SK-N-SH (cell line): ENCODE results near the gene COL17A1. TPM values are rescaled to one million over a fixed set of nuclear protein-coding genes. Genes with fewer than 3 reads are reported as not detected.

Experiments
- CTCF ChIA-PET: fragments of 300-600, 350-600 bp; formaldehyde crosslinking; extraction: SDS; loops from one replicate; lab custom pipeline; 2021; lab: Yijun Ruan, JAX
- POLR2A ChIA-PET: fragments of 350-600 bp; sonication (Branson Sonifier 250); formaldehyde crosslinking; extraction: SDS; loops from one replicate; lab custom pipeline; 2020; ENCODE audit warnings: antibody characterized with exemption, inconsistent platforms; lab: Yijun Ruan, JAX
- DNase-seq: peaks from one replicate; pipeline ENCODE4 v3.0.0; 2012
- H2AFZ ChIP-seq: fragments of 200-600 bp; sonication (generic); 2 replicates; pipeline ENCODE4 v1.8.1; 2016; ENCODE audit warnings: antibody characterized with exemption, mild to moderate bottlenecking, low read depth
- H3F3A ChIP-seq: fragments of 200-600 bp; sonication (generic); replicated peaks from 2 replicates; pipeline ENCODE3; 2016; ENCODE audit warnings: antibody characterized with exemption, mild to moderate bottlenecking; ENCODE audit not compliant: insufficient read depth
- H3K27ac ChIP-seq, 2 experiments: fragments of 200-500 bp in 1 of 2; fragments of 200-600 bp in 1 of 2; sonication (Bioruptor generic) in 1 of 2; sonication (generic), shearing (Covaris generic) in 1 of 2; 2 replicates each; pipeline versions ENCODE4 v1.5.1 to v1.6.1; 2014 to 2016; ENCODE audit warnings: low read depth in 2 of 2, inconsistent platforms in 1 of 2, low read length in 1 of 2, mild to moderate bottlenecking in 1 of 2, mixed read lengths in 1 of 2
- H3K27me3 ChIP-seq: fragments of 200-600 bp; sonication (generic), shearing (Covaris generic); 2 replicates; pipeline ENCODE4 v1.6.1; 2016; ENCODE audit warnings: mixed run types; ENCODE audit not compliant: insufficient read depth
- H3K36me3 ChIP-seq, 2 experiments: fragments of 200-500 bp in 1 of 2; fragments of 200-600 bp in 1 of 2; sonication (Bioruptor generic) in 1 of 2; sonication (generic) in 1 of 2; replicated peaks in 1 of 2; 2 replicates each; pipeline versions ENCODE3 to v1.5.1; 2014 to 2016; ENCODE audit warnings: low read length in 1 of 2, mild to moderate bottlenecking in 1 of 2; ENCODE audit not compliant: insufficient read depth in 2 of 2, control insufficient read depth in 1 of 2
- H3K4me1 ChIP-seq, 2 experiments: fragments of 200-500 bp in 1 of 2; fragments of 200-600 bp in 1 of 2; sonication (Bioruptor generic) in 1 of 2; sonication (generic), shearing (Covaris generic) in 1 of 2; 2 replicates each; pipeline versions ENCODE4 v1.5.1 to v1.6.1; 2014 to 2016; ENCODE audit warnings: low read depth in 1 of 2, low read length in 1 of 2, mixed run types in 1 of 2; ENCODE audit not compliant: insufficient read depth in 2 of 2, control insufficient read depth in 1 of 2
- H3K4me2 ChIP-seq: fragments of 200-600 bp; sonication (generic), shearing (Covaris generic); 2 replicates; pipeline ENCODE4 v1.6.1; 2017; ENCODE audit warnings: mixed run types
- H3K4me3 ChIP-seq, 2 experiments: fragments of 200-500 bp in 1 of 2; fragments of 200-600 bp in 1 of 2; sonication (Bioruptor generic) in 1 of 2; sonication (generic), shearing (Covaris generic) in 1 of 2; 2 replicates each; pipeline versions ENCODE4 v1.5.1 to v1.8.1; 2014 to 2016; ENCODE audit warnings: low read depth in 2 of 2, inconsistent platforms in 1 of 2, low read length in 1 of 2, mild to moderate bottlenecking in 1 of 2, mixed read lengths in 1 of 2, moderate library complexity in 1 of 2
- H3K79me2 ChIP-seq: fragments of 200-600 bp; sonication (generic); 2 replicates; pipeline ENCODE4 v1.8.1; 2017; ENCODE audit warnings: mild to moderate bottlenecking; ENCODE audit not compliant: insufficient read depth
- H3K9ac ChIP-seq: fragments of 200-600 bp; sonication (generic); 2 replicates; pipeline ENCODE4 v1.6.1; 2017; ENCODE audit warnings: mixed run types
- H3K9me2 ChIP-seq: fragments of 200-600 bp; sonication (generic); 2 replicates; pipeline ENCODE4 v1.6.1; 2017; ENCODE audit warnings: mixed run types
- H3K9me3 ChIP-seq: fragments of 200-600 bp; sonication (generic); 2 replicates; pipeline ENCODE4 v1.6.1; 2017; ENCODE audit warnings: mixed run types, mild to moderate bottlenecking, moderate library complexity
- H4K20me1 ChIP-seq: fragments of 200-600 bp; sonication (generic); 2 replicates; pipeline ENCODE4 v1.6.1; 2017; ENCODE audit warnings: mild to moderate bottlenecking, mixed run types; ENCODE audit not compliant: insufficient read depth
- CHD2 ChIP-seq: fragments of 150-350 bp; IDR thresholded peaks from 2 replicates; pipeline ENCODE4 v1.6.1; 2018; ENCODE audit warnings: low read length; ENCODE audit not compliant: partially characterized antibody
- EP300 ChIP-seq, 2 experiments: IDR thresholded peaks; 2 replicates each; pipeline versions ENCODE4 v1.4.0 to v1.6.1; 2012; ENCODE audit warnings: borderline replicate concordance in 1 of 2, low read depth in 1 of 2, low read length in 1 of 2
- EZH2phosphoT487 ChIP-seq: fragments of 200-600 bp; sonication (generic); IDR thresholded peaks from 2 replicates; pipeline ENCODE4 v1.6.1; 2017; ENCODE audit warnings: low read depth, mixed run types, mild to moderate bottlenecking, antibody characterized with exemption, moderate library complexity, borderline replicate concordance
- GABPA ChIP-seq: IDR thresholded peaks from 2 replicates; pipeline ENCODE4 v1.4.0; 2012; ENCODE audit warnings: low read depth, mild to moderate bottlenecking
- IRF3 ChIP-seq: fragments of 150-350 bp; IDR thresholded peaks from 2 replicates; pipeline ENCODE4 v1.6.1; 2016; ENCODE audit warnings: mild to moderate bottlenecking, low read depth, low read length
- JUND ChIP-seq: IDR thresholded peaks from 2 replicates; pipeline ENCODE4 v1.4.0; 2012
- MAX ChIP-seq: IDR thresholded peaks from 2 replicates; pipeline ENCODE4 v1.4.0; 2012; ENCODE audit warnings: low read depth
- MEF2A ChIP-seq: IDR thresholded peaks from 2 replicates; pipeline ENCODE4 v1.4.0; 2012; ENCODE audit warnings: low read depth, borderline replicate concordance
- NFIC ChIP-seq: IDR thresholded peaks from 2 replicates; pipeline ENCODE4 v1.4.0; 2012; ENCODE audit warnings: borderline replicate concordance
- POLR2AphosphoS5 ChIP-seq: IDR thresholded peaks from 2 replicates; pipeline ENCODE4 v1.6.1; 2012; ENCODE audit warnings: low read depth, low read length
- RCOR1 ChIP-seq: fragments of 150-350 bp; IDR thresholded peaks from 2 replicates; pipeline ENCODE4 v1.6.1; 2017; ENCODE audit warnings: antibody characterized with exemption, low read length
- TAF1 ChIP-seq: IDR thresholded peaks from 2 replicates; pipeline ENCODE4 v1.6.1; 2012; ENCODE audit warnings: low read depth, mild to moderate bottlenecking, low read length, moderate library complexity, borderline replicate concordance
- TCF12 ChIP-seq: IDR thresholded peaks from 2 replicates; pipeline ENCODE4 v1.4.0; 2012
- TEAD4 ChIP-seq: IDR thresholded peaks from 2 replicates; pipeline ENCODE4 v1.4.0; 2012; ENCODE audit warnings: mild to moderate bottlenecking, borderline replicate concordance; ENCODE audit not compliant: insufficient read depth
- YY1 ChIP-seq: IDR thresholded peaks from 2 replicates; pipeline ENCODE4 v1.4.0; 2012; ENCODE audit warnings: low read depth, mild to moderate bottlenecking
- polyA plus RNA-seq, 3 experiments: library from polyadenylated mRNA; depleted of rRNA; stranded (reverse); fragments of >200 nt; gene quantifications; 2 replicates each; pipeline ENCODE4 v1.2.3, GENCODE V29; 2012
- TF ChIP-seq, protein P1 (sequence below): fragments of 150-350 bp; IDR thresholded peaks from 2 replicates; pipeline ENCODE4 v1.6.1; 2017; ENCODE audit warnings: antibody characterized with exemption, low read length, low read depth, borderline replicate concordance
- TF ChIP-seq, protein P2 (sequence below): IDR thresholded peaks from 2 replicates; pipeline ENCODE4 v1.4.0; 2012; ENCODE audit warnings: low read depth, borderline replicate concordance
- TF ChIP-seq, protein P3 (sequence below): IDR thresholded peaks from 2 replicates; pipeline ENCODE4; 2012

Gene COL17A1
- polyA plus RNA-seq, 1 of the 3 experiments (the other 2 are of a cell fraction) = 0.12 TPM

DNA sequence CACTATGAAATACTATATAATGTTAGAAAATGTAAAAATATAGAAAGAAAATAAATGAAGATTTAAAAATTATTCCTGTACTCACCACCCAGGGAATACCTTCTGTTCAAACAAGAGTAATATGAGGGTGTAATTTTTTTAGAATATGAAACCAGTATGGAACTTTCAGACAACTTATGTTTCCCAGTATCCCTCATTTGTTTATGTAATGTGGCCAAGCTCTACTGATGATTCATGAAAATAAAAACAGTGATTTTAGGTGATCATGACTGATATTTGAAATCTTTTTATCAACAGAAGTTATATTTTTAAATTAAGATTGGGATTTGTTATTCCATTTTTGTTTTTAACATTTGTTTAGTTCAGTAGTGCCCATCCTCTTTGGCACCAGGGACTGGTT is 100.0 kb downstream of the COL17A1 start:
- H3K9me2 ChIP-seq = no peaks in the 10 kb centered on the region
- H3F3A ChIP-seq = no peaks in the 10 kb centered on the region
- POLR2A ChIA-PET = no interaction called here
- H3K4me3 ChIP-seq = no peak overlapping the region
- peaks cover 99% of the 10 kb centered on the region for H3K79me2 ChIP-seq
- no peaks in the 10 kb centered on the region for H3K9me3 ChIP-seq
- no peak overlapping the region for H3K27ac ChIP-seq
- H3K4me1 ChIP-seq = peaks cover 0 to 18% of the 10 kb centered on the region in 2 experiments; a peak in 3 of 4 replicates
- no peak for DNase-seq
- no peak overlapping the region for H3K4me2 ChIP-seq
- H2AFZ ChIP-seq = no peak overlapping the region
- CTCF ChIA-PET = interaction anchor here (0.7 kb wide), 1 partner anchor 137 kb away, joined by 3 read pairs; no protein-coding TSS in a partner anchor
- no peak overlapping the region for H3K9ac ChIP-seq
- peaks cover 0 to 3% of the 10 kb centered on the region in 2 experiments for H3K36me3 ChIP-seq
- H3K27me3 ChIP-seq = no peaks in the 10 kb centered on the region
- no peak for TF ChIP-seq POLR2AphosphoS5
- TF ChIP-seq MEF2A = no peak
- no peak for TF ChIP-seq NFIC
- no peak for TF ChIP-seq IRF3
- TF ChIP-seq TAF1 = no peak
- no peak for TF ChIP-seq YY1
- TF ChIP-seq TEAD4 = no peak
- TF ChIP-seq JUND = no peak
- no peak for TF ChIP-seq GABPA
- TF ChIP-seq, protein P1, sequence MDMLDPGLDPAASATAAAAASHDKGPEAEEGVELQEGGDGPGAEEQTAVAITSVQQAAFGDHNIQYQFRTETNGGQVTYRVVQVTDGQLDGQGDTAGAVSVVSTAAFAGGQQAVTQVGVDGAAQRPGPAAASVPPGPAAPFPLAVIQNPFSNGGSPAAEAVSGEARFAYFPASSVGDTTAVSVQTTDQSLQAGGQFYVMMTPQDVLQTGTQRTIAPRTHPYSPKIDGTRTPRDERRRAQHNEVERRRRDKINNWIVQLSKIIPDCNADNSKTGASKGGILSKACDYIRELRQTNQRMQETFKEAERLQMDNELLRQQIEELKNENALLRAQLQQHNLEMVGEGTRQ = no peak
- no peak for TF ChIP-seq TCF12
- TF ChIP-seq, protein P2, sequence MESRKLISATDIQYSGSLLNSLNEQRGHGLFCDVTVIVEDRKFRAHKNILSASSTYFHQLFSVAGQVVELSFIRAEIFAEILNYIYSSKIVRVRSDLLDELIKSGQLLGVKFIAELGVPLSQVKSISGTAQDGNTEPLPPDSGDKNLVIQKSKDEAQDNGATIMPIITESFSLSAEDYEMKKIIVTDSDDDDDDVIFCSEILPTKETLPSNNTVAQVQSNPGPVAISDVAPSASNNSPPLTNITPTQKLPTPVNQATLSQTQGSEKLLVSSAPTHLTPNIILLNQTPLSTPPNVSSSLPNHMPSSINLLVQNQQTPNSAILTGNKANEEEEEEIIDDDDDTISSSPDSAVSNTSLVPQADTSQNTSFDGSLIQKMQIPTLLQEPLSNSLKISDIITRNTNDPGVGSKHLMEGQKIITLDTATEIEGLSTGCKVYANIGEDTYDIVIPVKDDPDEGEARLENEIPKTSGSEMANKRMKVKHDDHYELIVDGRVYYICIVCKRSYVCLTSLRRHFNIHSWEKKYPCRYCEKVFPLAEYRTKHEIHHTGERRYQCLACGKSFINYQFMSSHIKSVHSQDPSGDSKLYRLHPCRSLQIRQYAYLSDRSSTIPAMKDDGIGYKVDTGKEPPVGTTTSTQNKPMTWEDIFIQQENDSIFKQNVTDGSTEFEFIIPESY = no peak
- TF ChIP-seq EZH2phosphoT487 = no peak
- no peak for TF ChIP-seq RCOR1
- no peak for TF ChIP-seq MAX
- TF ChIP-seq, protein P3, sequence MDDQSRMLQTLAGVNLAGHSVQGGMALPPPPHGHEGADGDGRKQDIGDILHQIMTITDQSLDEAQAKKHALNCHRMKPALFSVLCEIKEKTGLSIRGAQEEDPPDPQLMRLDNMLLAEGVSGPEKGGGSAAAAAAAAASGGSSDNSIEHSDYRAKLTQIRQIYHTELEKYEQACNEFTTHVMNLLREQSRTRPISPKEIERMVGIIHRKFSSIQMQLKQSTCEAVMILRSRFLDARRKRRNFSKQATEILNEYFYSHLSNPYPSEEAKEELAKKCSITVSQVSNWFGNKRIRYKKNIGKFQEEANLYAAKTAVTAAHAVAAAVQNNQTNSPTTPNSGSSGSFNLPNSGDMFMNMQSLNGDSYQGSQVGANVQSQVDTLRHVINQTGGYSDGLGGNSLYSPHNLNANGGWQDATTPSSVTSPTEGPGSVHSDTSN = no peak
- no peak for TF ChIP-seq CHD2
- no peak for TF ChIP-seq EP300 (IDR thresholded peaks at IDR 0.05; ENCODE audit: borderline replicate concordance in 1 of 2, low read depth in 1 of 2, low read length in 1 of 2)
- peaks cover 31% of the 10 kb centered on the region for H4K20me1 ChIP-seq
